ENCODE data around the gene ACE.

ACE gene

DNA sequence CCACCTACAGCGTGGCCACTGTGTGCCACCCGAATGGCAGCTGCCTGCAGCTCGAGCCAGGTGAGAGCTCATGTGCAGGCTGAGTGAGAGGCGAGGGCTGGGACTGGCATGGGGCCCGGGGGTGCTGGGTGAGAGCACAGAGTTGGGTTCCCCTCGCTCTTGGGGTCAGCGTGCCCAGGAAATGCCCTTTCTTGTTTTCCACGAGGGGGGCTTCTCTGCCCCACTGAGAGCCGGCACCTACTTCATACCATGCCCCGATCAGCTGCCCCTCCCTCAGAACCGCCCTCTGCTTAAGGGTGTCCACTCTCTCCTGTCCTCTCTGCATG is 10.1 kb downstream of the ACE start:
- Histone ChIP-seq H3K27ac (no peak overlapping the region), H3K4me3 (no peak overlapping the region)
- TF ChIP-seq, protein P1, sequence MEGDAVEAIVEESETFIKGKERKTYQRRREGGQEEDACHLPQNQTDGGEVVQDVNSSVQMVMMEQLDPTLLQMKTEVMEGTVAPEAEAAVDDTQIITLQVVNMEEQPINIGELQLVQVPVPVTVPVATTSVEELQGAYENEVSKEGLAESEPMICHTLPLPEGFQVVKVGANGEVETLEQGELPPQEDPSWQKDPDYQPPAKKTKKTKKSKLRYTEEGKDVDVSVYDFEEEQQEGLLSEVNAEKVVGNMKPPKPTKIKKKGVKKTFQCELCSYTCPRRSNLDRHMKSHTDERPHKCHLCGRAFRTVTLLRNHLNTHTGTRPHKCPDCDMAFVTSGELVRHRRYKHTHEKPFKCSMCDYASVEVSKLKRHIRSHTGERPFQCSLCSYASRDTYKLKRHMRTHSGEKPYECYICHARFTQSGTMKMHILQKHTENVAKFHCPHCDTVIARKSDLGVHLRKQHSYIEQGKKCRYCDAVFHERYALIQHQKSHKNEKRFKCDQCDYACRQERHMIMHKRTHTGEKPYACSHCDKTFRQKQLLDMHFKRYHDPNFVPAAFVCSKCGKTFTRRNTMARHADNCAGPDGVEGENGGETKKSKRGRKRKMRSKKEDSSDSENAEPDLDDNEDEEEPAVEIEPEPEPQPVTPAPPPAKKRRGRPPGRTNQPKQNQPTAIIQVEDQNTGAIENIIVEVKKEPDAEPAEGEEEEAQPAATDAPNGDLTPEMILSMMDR (IDR thresholded peaks at IDR 0.05) = no peak
- no peak for DNase-seq (ENCODE audit: low spot score)

DNA sequence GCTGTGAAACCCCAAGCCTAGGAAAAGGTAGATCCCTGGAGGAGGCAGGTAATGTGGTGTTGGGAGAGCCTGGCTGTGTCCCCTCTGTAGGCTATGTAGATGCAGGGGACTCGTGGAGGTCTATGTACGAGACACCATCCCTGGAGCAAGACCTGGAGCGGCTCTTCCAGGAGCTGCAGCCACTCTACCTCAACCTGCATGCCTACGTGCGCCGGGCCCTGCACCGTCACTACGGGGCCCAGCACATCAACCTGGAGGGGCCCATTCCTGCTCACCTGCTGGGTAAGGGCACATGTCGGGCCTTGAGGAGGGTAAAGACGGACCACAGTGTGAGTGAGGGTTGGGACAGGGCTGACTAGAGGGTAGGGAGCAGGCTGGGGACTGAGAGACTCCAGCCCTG is 12.0 kb downstream of the ACE start:
- no peak overlapping the region for H3K4me3 ChIP-seq
- no peak overlapping the region for H3K27ac ChIP-seq
- DNase-seq (ENCODE audit: low spot score) = no peak
- TF ChIP-seq, protein P1 (IDR thresholded peaks at IDR 0.05) = no peak

DNA sequence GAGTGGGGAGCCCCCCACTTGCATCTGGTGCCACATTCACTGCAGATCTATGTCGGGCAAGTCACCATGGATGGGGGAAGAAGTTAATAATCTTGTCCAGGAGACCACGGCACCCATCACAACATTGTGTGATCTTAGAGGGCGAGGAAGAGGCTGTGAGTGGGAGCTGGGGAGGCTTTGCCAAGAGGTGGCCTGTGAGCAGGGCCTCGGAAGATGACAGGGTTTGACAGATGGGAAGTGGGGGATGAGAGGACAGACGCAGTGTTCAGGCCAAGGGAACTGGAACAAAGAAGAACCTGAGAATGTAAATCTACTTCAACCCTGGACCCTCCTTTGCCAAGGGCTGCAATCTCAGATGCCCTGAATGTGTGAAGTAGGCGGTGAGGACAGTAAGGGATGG is 12.4 kb downstream of the ACE start:
- DNase-seq (ENCODE audit: low spot score) = no peak
- no peak overlapping the region for H3K27ac ChIP-seq

DNA sequence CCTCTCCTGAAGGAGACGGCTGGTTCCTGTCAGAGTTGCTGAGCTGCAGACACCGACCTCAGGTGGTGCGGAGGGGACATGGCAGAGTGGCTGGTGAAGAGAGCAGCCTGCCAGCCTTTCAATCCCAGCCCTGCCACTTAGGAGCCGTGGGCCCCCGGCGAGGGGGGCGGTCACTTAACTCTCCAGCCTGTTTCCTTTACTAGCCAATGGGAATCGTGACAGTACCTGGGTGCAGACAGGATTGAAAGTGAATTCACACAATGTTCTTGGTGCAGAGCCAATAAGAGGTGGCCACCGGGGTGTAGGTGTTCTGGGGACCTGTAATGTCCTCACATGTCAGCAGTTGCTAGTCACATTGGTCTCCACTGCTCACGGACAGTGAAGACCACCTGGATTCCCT is 13.5 kb downstream of the ACE start:
- no peak for DNase-seq (ENCODE audit: low spot score)
- no peak overlapping the region for H3K27ac ChIP-seq
- TF ChIP-seq, protein P1 (IDR thresholded peaks at IDR 0.05) = no peak
- no peak overlapping the region for H3K4me3 ChIP-seq

More for the DNA sequence above, 12.4 kb downstream of the ACE start:
- TF ChIP-seq, protein P1 (IDR thresholded peaks at IDR 0.05) = no peak
- no peak overlapping the region for H3K4me3 ChIP-seq

DNA sequence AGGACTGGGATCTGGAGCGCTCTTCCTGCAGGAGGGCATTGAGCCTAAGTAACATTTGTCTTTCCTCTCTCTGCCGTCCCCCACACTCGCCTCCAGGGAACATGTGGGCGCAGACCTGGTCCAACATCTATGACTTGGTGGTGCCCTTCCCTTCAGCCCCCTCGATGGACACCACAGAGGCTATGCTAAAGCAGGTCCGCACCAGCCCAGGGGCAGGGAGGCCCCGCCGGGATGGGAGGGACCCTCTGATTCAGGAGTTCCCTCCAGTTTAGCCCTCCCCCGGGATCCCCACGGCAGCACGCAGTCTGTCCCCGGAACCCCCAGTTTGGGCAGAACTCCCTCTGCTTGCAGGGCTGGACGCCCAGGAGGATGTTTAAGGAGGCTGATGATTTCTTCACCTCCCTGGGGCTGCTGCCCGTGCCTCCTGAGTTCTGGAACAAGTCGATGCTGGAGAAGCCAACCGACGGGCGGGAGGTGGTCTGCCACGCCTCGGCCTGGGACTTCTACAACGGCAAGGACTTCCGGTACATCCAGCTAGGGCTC is 14.1 kb downstream of the ACE start:
- Histone ChIP-seq H3K4me3 (no peak overlapping the region), H3K27ac (no peak overlapping the region)
- no peak for DNase-seq (ENCODE audit: low spot score)
- TF ChIP-seq, protein P1 (IDR thresholded peaks at IDR 0.05) = no peak

DNA sequence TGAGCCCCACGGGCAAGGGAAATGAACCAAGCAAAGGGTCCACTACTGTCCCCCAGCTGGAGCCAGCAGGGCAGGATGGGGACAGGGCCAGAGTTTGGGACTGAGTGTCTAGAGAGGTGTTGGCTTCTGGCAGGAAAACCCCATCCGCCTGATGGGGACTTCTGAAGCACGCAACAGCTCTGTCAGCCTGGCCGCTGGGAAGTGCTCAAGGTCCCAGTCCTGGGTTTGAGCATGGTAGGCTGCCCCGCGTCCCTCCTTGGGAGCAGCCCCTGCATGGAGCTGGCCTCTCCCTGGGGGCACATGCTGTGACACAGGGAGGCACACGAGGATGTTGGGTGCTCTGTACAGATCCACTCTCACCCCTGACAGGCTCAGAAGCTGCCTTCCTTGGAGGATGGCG is 14.6 kb downstream of the ACE start:
- DNase-seq (ENCODE audit: low spot score) = no peak
- H3K4me3 ChIP-seq = no peak overlapping the region
- TF ChIP-seq, protein P1 (IDR thresholded peaks at IDR 0.05) = no peak
- no peak overlapping the region for H3K27ac ChIP-seq

DNA sequence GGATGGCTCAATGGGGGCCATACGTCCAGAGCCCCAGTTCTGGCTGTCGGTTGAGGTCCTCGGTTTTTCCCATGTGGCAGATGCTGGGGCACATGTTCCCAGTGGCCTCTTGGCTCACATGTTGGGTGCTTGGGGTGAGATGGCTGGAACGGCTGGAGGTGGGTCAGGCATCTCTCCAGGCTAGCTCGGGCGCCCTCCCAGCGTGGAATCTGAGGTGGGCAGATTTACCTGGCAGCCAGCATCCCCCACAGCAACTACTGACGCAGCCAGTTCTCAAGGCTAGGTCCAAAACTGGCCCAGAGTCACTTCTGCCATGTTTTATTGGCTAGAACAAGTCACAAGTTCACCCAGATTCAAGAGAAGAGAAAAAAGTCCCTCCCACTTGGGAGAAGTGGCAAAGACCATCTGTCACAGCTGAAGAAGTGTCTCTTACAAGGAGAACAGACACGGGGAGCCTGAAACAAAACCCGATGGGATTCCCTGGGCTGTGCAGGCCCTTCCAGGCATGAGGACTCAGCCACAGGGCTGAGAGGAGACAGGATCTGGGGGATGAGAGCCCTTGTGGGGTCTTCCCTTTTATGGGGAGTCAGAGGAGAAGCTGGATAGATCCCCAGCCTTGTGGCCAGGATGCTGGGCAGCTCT is 15.2 kb downstream of the ACE start:
- Histone ChIP-seq H3K4me3 (no peak overlapping the region), H3K27ac (no peak overlapping the region)
- TF ChIP-seq, protein P1 (IDR thresholded peaks at IDR 0.05) = no peak
- DNase-seq (ENCODE audit: low spot score) = no peak

Measured in coronary artery (tissue), 2 donors.